GM12892 (cell line): ENCODE measurements around the gene ATL3.
"Not testable (repeated sequence)": the region's sequence is repeated elsewhere in the genome, so short reads cannot be mapped to it uniquely, and the experiment has no call there.

Experiments used
- DNase-seq: peaks from one replicate; pipeline ENCODE4 v3.0.0; 2011; ENCODE audit not compliant: insufficient read length
- FAIRE-seq: peaks from 2 replicates; lab custom pipeline; 2011; peaks lifted over from hg19 to GRCh38; lab: Jason Lieb, UNC
- POLR2A ChIP-seq: IDR thresholded peaks from 2 replicates; pipeline ENCODE4 v1.6.1; 2011; ENCODE audit warnings: low read depth, low read length, control low read depth
- POLR2AphosphoS5 ChIP-seq: IDR thresholded peaks from 2 replicates; pipeline ENCODE4 v1.6.1; 2011; ENCODE audit warnings: low read depth, low read length, control low read depth
- TAF1 ChIP-seq: IDR thresholded peaks from 2 replicates; pipeline ENCODE4 v1.6.1; 2011; ENCODE audit warnings: low read depth, mild to moderate bottlenecking, control low read depth, low read length, borderline replicate concordance

ATL3 gene

GRCh38 chr11:63612181-63612580, 59.0 kb downstream of the ATL3 start:
- DNase-seq: no peak
- FAIRE-seq: no peak
- TF ChIP-seq POLR2AphosphoS5: no peak
- no peak for TF ChIP-seq TAF1
- no peak for TF ChIP-seq POLR2A

- DNase-seq (no peak), FAIRE-seq (no peak)
- TF ChIP-seq TAF1 (no peak), POLR2A (no peak), POLR2AphosphoS5 (no peak)
Observed at GRCh38 chr11:63611395-63611747, 59.8 kb downstream of the ATL3 start.

GRCh38 chr11:63610604-63611394, 60.4 kb downstream of the ATL3 start:
- FAIRE-seq (no peak), DNase-seq (no peak)
- TF ChIP-seq TAF1 (no peak), POLR2A (no peak), POLR2AphosphoS5 (no peak)

GRCh38 chr11:63609971-63610580, 61.1 kb downstream of the ATL3 start:
- TF ChIP-seq POLR2A (no peak), POLR2AphosphoS5 (no peak), TAF1 (no peak)
- DNase-seq: no peak
- FAIRE-seq: no peak

DNA sequence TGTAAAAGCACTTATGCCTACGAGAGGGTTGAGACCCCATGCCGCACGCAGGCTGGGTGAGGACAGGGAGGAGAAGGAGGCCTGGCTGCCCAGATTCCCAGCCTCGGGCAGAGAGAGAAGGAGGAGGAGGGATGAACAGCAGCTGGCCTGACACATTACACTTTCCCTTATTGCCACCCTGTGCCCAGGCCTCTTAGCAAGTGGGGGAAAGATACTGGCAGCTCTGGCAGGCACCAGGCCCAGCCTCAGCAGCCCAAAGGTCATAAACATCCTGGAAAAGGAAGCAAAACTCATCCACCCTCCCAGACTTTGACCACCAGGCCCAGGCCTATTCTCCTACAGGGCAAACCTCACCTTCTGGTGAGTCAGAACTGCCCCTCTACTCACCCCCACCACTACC, 61.6 kb downstream of the ATL3 start:
- TF ChIP-seq POLR2A (no peak), POLR2AphosphoS5 (no peak), TAF1 (no peak)
- no peak for DNase-seq
- FAIRE-seq: no peak

- no peak for FAIRE-seq
- DNase-seq: no peak
- TF ChIP-seq POLR2AphosphoS5 (no peak), POLR2A (no peak), TAF1 (no peak)
Observed at GRCh38 chr11:63608353-63609345, 62.5 kb downstream of the ATL3 start.

GRCh38 chr11:63603180-63603518, 68.0 kb downstream of the ATL3 start:
- no peak for TF ChIP-seq POLR2AphosphoS5
- DNase-seq (no peak), FAIRE-seq (no peak)

- not testable (repeated sequence) for DNase-seq, FAIRE-seq
Observed at GRCh38 chr11:63602290-63603179, 68.6 kb downstream of the ATL3 start.

GRCh38 chr11:63599211-63600122, 71.7 kb downstream of the ATL3 start:
- FAIRE-seq: no peak
- TF ChIP-seq TAF1: no peak
- no peak for DNase-seq

- no peak for TF ChIP-seq POLR2A
- no peak for TF ChIP-seq POLR2AphosphoS5
- no peak for TF ChIP-seq TAF1
- DNase-seq (no peak), FAIRE-seq (no peak)
Observed at GRCh38 chr11:63598556-63598955, 72.6 kb downstream of the ATL3 start.
